Mucosa of descending colon (tissue), 3 donors: Measurements from ENCODE around the gene PADI3. TPM values are rescaled to one million over a fixed set of nuclear protein-coding genes. Genes with fewer than 3 reads are reported as not detected.

Experiments used
- ATAC-seq: fragments of 200-7000 bp; cut with Tn5 transposase; one replicate; pipeline ENCODE4 v1.9.1; 2020; ENCODE audit warnings: mild to moderate bottlenecking, moderate library complexity
- DNase-seq, 3 donors: peaks; one replicate each; pipeline ENCODE4 v3.0.0-alpha.2; 2020
- H3K36me3 ChIP-seq: fragments of 200-600 bp; one replicate; pipeline ENCODE4 v1.8.0; 2021; ENCODE audit warnings: low read depth, mild to moderate bottlenecking
- H3K4me1 ChIP-seq: fragments of 200-600 bp; one replicate; pipeline ENCODE4 v1.8.0; 2021; ENCODE audit warnings: low read depth, mild to moderate bottlenecking
- H3K4me3 ChIP-seq: fragments of 200-600 bp; one replicate; pipeline ENCODE4 v1.8.0; 2021; ENCODE audit warnings: mild to moderate bottlenecking
- H3K9me3 ChIP-seq: fragments of 200-600 bp; one replicate; pipeline ENCODE4 v1.8.0; 2021; ENCODE audit warnings: mild to moderate bottlenecking
- CTCF ChIP-seq: fragments of 200-600 bp; IDR thresholded peaks from one replicate; pipeline ENCODE4 v1.8.0; 2022; ENCODE audit warnings: antibody characterized with exemption, mild to moderate bottlenecking
- intact Hi-C, 2 donors: fragments of 100-400 bp; cut with DNase I in 1 of 2; cut with micrococcal nuclease in 1 of 2; formaldehyde crosslinking; loops; one replicate each; pipeline versions ENCODE4 v1.11.0 to v1.11.1; 2022; cut with DNase I, micrococcal nuclease
- total RNA-seq, 3 donors: library from RNA; stranded (reverse); fragmentation: NEBNext Ultra II Directional in 2 of 3; extraction: Animal tissue kit (Norgen Biotek cat#: 25700) in 2 of 3; gene quantifications; one replicate each; pipeline versions ENCODE4 v1.2.1 to v1.2.4, GENCODE V29; 2021 to 2023
- donor health status: DM: no; HTN: no; CAD: no; lungs with moderate emphysema.
- donor health status: DM: no; HTN: no; CAD: no.
- donor health status: DM: no; HTN: yes; CAD: no.

Gene PADI3
- total RNA-seq, 3 donors from 2014 or later: 0.09 to 0.17 TPM; not detected in 1

- peaks cover 28% of the 10 kb centered on the region for H3K4me1 ChIP-seq
- H3K36me3 ChIP-seq: no peaks in the 10 kb centered on the region
- ATAC-seq (no peak), DNase-seq (no peak)
- intact Hi-C loops: no loop called here
- no peak overlapping the region for H3K4me3 ChIP-seq
- H3K9me3 ChIP-seq: no peaks in the 10 kb centered on the region
- no peak for TF ChIP-seq CTCF
Measured at GRCh38 chr1:17230671-17231310, 18.1 kb upstream of the PADI3 start.

DNA sequence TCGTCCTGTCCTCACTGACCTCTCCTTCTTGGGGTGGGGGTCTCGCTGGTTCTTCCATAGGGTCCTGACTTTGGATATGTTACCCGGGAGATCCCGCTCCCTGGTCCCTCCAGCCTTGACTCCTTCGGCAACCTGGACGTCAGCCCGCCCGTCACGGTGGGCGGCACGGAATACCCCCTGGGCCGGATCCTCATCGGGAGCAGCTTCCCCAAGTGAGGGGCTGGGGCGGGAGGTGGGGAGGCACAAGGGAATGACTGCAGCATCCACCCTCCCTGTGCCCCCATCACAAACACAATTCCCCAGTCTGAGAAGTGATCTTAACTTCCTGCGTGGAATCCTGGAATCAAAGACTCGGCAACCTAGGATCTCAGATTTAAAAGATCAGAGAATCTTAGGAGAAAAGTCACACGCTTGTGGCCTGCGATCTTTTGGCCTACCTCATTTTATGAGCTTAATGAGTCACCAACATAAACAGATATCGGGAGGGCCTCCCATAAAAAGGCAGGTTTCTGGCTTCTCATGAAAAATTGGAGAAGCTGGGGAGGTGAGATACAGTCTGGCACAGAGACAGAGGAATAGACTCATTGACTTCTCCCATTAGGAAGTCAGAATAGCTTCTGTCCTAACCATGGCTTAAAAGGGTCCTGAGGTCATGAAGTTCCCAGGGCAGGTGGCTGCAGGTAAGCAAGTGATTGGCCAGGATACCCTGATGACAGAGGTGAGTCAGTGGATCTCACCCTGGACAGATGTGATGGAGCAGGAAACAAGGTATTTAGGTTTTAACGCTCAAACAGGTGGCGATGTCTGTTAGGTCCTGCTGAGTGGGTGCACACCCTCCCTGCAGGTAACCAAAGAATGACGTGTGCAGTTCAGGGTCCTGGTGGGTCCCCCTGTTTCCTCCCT lies 15.9 kb upstream of the PADI3 start:
- peak; percentile 59 for ATAC-seq
- DNase-seq: peak in 2 of 3 donors; percentile 54 to 59

DNA sequence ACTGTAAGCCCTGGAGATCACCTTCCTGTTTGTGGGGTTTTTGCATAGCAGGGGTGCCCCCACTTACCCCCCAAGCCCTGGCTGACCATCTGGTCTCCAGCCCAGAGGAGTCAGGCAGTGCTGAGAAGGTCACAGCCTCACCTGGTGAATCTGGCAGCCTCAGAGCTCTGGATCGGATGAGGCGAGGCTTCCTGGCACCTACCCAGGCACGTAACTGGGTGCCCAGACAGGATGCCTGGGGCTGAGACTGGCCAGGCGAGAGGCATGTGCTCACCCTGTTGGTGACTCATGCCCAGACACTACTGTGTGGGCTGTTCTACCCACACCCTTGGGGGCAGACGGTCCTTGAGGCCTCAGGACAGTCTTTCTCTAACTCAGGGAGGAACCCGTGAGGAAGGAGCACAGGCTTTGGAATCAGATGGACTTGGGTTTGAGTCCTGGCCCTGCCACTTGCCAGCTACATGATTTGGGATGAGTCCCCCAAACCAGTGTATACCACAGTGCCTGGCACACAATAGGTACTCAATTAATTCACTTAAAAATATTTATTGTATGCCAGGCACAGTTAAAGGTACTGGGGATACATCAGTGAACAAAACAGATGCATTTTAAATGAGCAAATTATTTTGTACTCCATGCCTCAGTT lies 15.1 kb upstream of the PADI3 start:
- Histone ChIP-seq H3K9me3 (no peaks in the 10 kb centered on the region), H3K36me3 (no peaks in the 10 kb centered on the region), H3K4me1 (peaks cover 25% of the 10 kb centered on the region), H3K4me3 (no peak overlapping the region)
- DNase-seq: peak; percentile 90 to 91 (median 91)
- no peak for TF ChIP-seq CTCF
- intact Hi-C loops: no loop called here
- ATAC-seq: peak; percentile 82

More for the DNA sequence above, 15.9 kb upstream of the PADI3 start:
- H3K4me3 ChIP-seq: no peak overlapping the region
- H3K9me3 ChIP-seq: no peaks in the 10 kb centered on the region
- no peak for TF ChIP-seq CTCF
- intact Hi-C loops: no loop called here
- H3K4me1 ChIP-seq: peaks cover 25% of the 10 kb centered on the region
- H3K36me3 ChIP-seq: no peaks in the 10 kb centered on the region

DNA sequence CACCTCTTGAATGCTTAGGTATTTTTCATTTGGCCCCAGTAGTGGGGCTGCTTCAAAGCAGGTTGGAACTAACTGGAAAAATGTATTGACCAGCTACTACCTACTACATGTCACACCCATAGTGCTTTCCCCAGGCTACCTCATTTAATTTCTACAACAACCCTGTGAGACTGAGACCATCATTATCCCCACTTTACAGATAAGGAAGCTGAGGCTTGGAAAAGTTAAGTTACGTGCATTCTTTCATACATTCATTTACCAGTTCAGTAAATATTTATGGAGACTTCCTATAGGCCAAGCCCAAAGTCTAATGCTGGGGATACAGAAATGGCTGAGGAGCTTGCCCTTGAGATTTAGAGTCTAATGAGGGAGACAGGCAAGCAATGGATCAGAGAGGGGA lies 14.5 kb upstream of the PADI3 start:
- TF ChIP-seq CTCF: no peak
- intact Hi-C loops: no loop called here

DNA sequence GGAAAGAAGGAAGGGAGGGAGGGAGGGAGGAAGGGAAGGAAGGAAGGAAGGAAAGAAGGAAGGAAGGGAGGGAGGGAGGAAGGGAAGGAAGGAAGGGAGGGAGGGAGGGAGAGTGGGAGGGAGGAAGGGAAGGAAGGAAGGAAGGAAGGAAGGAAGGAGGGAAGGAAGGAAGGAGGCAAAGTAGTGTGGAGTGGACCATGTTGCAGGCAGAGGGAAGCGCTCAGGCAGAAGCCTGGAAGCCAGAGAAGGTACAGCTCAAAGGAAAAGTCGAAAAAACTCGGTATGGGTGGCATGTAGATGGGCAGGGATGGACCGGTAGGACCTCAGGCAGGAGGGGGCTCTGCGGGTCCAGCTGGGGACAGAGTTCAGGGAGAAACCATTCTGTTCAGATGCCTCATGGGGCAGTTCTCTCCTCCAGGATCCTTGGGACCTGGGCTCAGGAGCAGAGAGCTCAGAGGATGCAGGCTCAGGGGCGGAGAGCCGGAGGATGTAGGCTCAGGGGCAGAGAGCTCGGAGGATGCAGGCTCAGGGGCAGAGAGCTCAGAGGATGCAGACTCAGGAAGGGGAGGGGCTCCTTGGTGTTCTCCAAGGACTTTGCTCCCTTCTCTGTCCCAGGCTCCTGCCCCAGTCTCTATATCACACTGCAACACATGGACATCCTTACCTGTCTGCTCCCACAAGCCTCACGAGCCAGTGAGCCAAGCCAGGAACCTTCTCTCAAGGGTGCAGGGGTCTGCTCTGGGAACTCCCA lies 13.6 kb upstream of the PADI3 start:
- intact Hi-C loops: no loop called here

More for the DNA sequence above, 14.5 kb upstream of the PADI3 start:
- H3K9me3 ChIP-seq: no peaks in the 10 kb centered on the region
- no peak for DNase-seq
- H3K36me3 ChIP-seq: no peaks in the 10 kb centered on the region
- H3K4me1 ChIP-seq: peaks cover 25% of the 10 kb centered on the region
- ATAC-seq: no peak
- no peak overlapping the region for H3K4me3 ChIP-seq

More for the DNA sequence above, 13.6 kb upstream of the PADI3 start:
- H3K4me3 ChIP-seq: no peak overlapping the region
- DNase-seq: peak in 1 of 3 donors; percentile 47
- H3K36me3 ChIP-seq: no peaks in the 10 kb centered on the region
- peak; percentile 7 for ATAC-seq
- TF ChIP-seq CTCF: no peak
- peaks cover 25% of the 10 kb centered on the region for H3K4me1 ChIP-seq
- no peaks in the 10 kb centered on the region for H3K9me3 ChIP-seq
